Neural cell (in vitro differentiated cells): Measurements from ENCODE around the gene RFX4. TPM values are rescaled to one million over a fixed set of nuclear protein-coding genes. Genes with fewer than 3 reads are reported as not detected.

Source experiments
- H2AFZ ChIP-seq: fragments of 200-600, 300-800 bp; sonication (generic), shearing (Covaris generic); 2 replicates; pipeline ENCODE4 v1.6.0; 2014; ENCODE audit warnings: low read depth, mild to moderate bottlenecking, antibody characterized with exemption, low read length, moderate library complexity
- H3F3A ChIP-seq: fragments of 200-600 bp; shearing (Covaris generic); 2 replicates; pipeline ENCODE4 v1.6.1; 2016; ENCODE audit warnings: mild to moderate bottlenecking, moderate library complexity, mixed read lengths, antibody characterized with exemption, low read length; ENCODE audit not compliant: insufficient read depth, poor library complexity, severe bottlenecking
- H3K27ac ChIP-seq: fragments of 200-600, 300-800 bp; sonication (generic), shearing (Covaris generic); 2 replicates; pipeline ENCODE4 v1.5.1; 2014; ENCODE audit warnings: mild to moderate bottlenecking, low read length, moderate library complexity
- H3K27me3 ChIP-seq: fragments of 300-800, 200-600 bp; sonication (generic), shearing (Covaris generic); 2 replicates; pipeline ENCODE4 v1.6.0; 2014; ENCODE audit warnings: mild to moderate bottlenecking, low read depth, low read length, moderate library complexity; ENCODE audit not compliant: insufficient read depth
- H3K36me3 ChIP-seq: fragments of 300-800, 200-600 bp; sonication (generic), shearing (Covaris generic); 2 replicates; pipeline ENCODE4 v1.5.1; 2014; ENCODE audit warnings: mild to moderate bottlenecking, antibody characterized with exemption, low read length, moderate library complexity; ENCODE audit not compliant: insufficient read depth
- H3K4me2 ChIP-seq: fragments of 300-800, 200-600 bp; sonication (generic), shearing (Covaris generic); 2 replicates; pipeline ENCODE4 v1.6.0; 2014; ENCODE audit warnings: mild to moderate bottlenecking, low read length
- H3K4me3 ChIP-seq: fragments of 300-800, 200-600 bp; sonication (generic), shearing (Covaris generic); 2 replicates; pipeline ENCODE4 v1.5.1; 2014; ENCODE audit warnings: mild to moderate bottlenecking, low read length, moderate library complexity
- H3K79me2 ChIP-seq: fragments of 200-600 bp; shearing (Covaris generic); replicated peaks from 2 replicates; pipeline ENCODE4 v1.6.0; 2014; ENCODE audit warnings: mild to moderate bottlenecking, low read length, moderate library complexity; ENCODE audit not compliant: insufficient read depth
- H3K9ac ChIP-seq: fragments of 300-800, 200-600 bp; sonication (generic), shearing (Covaris generic); 2 replicates; pipeline ENCODE4 v1.6.1; 2016; ENCODE audit warnings: mild to moderate bottlenecking, low read length, mixed read lengths
- H3K9me2 ChIP-seq: fragments of 200-600 bp; shearing (Covaris generic); 2 replicates; pipeline ENCODE4 v1.6.1; 2016; ENCODE audit warnings: mild to moderate bottlenecking, low read length, mixed read lengths; ENCODE audit not compliant: insufficient read depth
- H3K9me3 ChIP-seq: fragments of 200-600, 300-800 bp; sonication (generic), shearing (Covaris generic); 2 replicates; pipeline ENCODE4 v1.6.1; 2016; ENCODE audit warnings: mild to moderate bottlenecking, mixed run types, low read length, moderate library complexity, mixed read lengths
- H4K20me1 ChIP-seq: fragments of 200-600 bp; shearing (Covaris generic); 2 replicates; pipeline ENCODE4 v1.6.1; 2016; ENCODE audit warnings: mild to moderate bottlenecking, mixed run types; ENCODE audit not compliant: insufficient read depth
- EP300 ChIP-seq: fragments of 450-650 bp; conservative IDR thresholded peaks from 2 replicates; pipeline ENCODE4 v1.6.1; 2014; ENCODE audit warnings: antibody characterized with exemption, mild to moderate bottlenecking, moderate library complexity; ENCODE audit not compliant: poor library complexity, severe bottlenecking
- EZH2 ChIP-seq: fragments of 200-600, 300-800 bp; shearing (Covaris generic), sonication (generic); IDR thresholded peaks from 2 replicates; pipeline ENCODE4 v1.6.1; 2014; ENCODE audit warnings: antibody characterized with exemption, low read length, borderline replicate concordance, mild to moderate bottlenecking; ENCODE audit not compliant: insufficient read depth, poor library complexity, severe bottlenecking
- MXI1 ChIP-seq: fragments of 450-650 bp; conservative IDR thresholded peaks from 2 replicates; pipeline ENCODE4 v1.6.1; 2014; ENCODE audit warnings: antibody characterized with exemption, mild to moderate bottlenecking; ENCODE audit not compliant: poor library complexity, severe bottlenecking
- POLR2AphosphoS5 ChIP-seq: IDR thresholded peaks from 2 replicates; pipeline ENCODE4 v1.6.1; 2012
- RAD21 ChIP-seq: fragments of 450-650 bp; conservative IDR thresholded peaks from 2 replicates; pipeline ENCODE4 v1.6.1; 2014; ENCODE audit warnings: antibody characterized with exemption, mild to moderate bottlenecking, moderate library complexity
- SMC3 ChIP-seq: fragments of 450-650 bp; conservative IDR thresholded peaks from 2 replicates; pipeline ENCODE4 v1.6.1; 2014; ENCODE audit warnings: antibody characterized with exemption, mild to moderate bottlenecking, moderate library complexity; ENCODE audit not compliant: poor library complexity
- TAF1 ChIP-seq: IDR thresholded peaks from 2 replicates; pipeline ENCODE4 v1.6.1; 2012; ENCODE audit warnings: low read depth
- polyA plus RNA-seq: library from polyadenylated mRNA; depleted of rRNA; stranded (reverse); fragments of >200 nt; gene quantifications from 2 replicates; pipeline ENCODE4 v1.2.3, GENCODE V29; 2014
- TF ChIP-seq, protein P1 (sequence below): IDR thresholded peaks from 2 replicates; pipeline ENCODE4 v1.6.1; 2012; ENCODE audit warnings: borderline replicate concordance
- TF ChIP-seq, protein P2 (sequence below): fragments of 450-650 bp; IDR thresholded peaks from 2 replicates; pipeline ENCODE4 v1.5.1; 2014; ENCODE audit warnings: antibody characterized with exemption, mild to moderate bottlenecking, moderate library complexity; ENCODE audit not compliant: poor library complexity, severe bottlenecking

The RFX4 gene
- polyA plus RNA-seq, 1 donor from 2014 or later: 0.22 TPM

DNA sequence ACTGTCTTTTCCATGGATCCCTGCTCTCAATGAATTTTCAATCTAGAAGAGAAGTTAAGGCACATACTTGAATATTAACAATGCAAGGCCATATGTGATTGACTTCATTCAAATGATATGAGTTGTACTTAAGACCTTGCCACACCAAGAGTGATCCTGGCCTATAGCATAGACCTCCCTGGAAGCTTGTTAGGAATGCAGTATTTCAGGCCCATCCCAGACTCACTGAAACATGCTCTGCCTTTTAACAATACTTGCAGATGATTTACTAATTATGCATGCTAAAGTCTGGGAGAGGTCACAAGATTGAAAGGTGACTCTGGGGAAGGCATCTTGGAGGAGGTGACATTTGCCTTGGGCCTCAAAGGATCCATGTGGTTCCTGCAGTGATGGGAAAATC is 43.2 kb downstream of the RFX4 start:
- no peaks in the 10 kb centered on the region for H3K9me3 ChIP-seq
- no peaks in the 10 kb centered on the region for H3K27me3 ChIP-seq
- no peaks in the 10 kb centered on the region for H3K79me2 ChIP-seq
- no peak overlapping the region for H3K4me2 ChIP-seq
- H3F3A ChIP-seq: no peaks in the 10 kb centered on the region
- TF ChIP-seq SMC3 (no peak), RAD21 (no peak), MXI1 (no peak), TAF1 (no peak), POLR2AphosphoS5 (no peak), EP300 (no peak), EZH2 (no peak)
- TF ChIP-seq, protein P1, sequence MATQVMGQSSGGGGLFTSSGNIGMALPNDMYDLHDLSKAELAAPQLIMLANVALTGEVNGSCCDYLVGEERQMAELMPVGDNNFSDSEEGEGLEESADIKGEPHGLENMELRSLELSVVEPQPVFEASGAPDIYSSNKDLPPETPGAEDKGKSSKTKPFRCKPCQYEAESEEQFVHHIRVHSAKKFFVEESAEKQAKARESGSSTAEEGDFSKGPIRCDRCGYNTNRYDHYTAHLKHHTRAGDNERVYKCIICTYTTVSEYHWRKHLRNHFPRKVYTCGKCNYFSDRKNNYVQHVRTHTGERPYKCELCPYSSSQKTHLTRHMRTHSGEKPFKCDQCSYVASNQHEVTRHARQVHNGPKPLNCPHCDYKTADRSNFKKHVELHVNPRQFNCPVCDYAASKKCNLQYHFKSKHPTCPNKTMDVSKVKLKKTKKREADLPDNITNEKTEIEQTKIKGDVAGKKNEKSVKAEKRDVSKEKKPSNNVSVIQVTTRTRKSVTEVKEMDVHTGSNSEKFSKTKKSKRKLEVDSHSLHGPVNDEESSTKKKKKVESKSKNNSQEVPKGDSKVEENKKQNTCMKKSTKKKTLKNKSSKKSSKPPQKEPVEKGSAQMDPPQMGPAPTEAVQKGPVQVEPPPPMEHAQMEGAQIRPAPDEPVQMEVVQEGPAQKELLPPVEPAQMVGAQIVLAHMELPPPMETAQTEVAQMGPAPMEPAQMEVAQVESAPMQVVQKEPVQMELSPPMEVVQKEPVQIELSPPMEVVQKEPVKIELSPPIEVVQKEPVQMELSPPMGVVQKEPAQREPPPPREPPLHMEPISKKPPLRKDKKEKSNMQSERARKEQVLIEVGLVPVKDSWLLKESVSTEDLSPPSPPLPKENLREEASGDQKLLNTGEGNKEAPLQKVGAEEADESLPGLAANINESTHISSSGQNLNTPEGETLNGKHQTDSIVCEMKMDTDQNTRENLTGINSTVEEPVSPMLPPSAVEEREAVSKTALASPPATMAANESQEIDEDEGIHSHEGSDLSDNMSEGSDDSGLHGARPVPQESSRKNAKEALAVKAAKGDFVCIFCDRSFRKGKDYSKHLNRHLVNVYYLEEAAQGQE: no peak
- TF ChIP-seq, protein P2, sequence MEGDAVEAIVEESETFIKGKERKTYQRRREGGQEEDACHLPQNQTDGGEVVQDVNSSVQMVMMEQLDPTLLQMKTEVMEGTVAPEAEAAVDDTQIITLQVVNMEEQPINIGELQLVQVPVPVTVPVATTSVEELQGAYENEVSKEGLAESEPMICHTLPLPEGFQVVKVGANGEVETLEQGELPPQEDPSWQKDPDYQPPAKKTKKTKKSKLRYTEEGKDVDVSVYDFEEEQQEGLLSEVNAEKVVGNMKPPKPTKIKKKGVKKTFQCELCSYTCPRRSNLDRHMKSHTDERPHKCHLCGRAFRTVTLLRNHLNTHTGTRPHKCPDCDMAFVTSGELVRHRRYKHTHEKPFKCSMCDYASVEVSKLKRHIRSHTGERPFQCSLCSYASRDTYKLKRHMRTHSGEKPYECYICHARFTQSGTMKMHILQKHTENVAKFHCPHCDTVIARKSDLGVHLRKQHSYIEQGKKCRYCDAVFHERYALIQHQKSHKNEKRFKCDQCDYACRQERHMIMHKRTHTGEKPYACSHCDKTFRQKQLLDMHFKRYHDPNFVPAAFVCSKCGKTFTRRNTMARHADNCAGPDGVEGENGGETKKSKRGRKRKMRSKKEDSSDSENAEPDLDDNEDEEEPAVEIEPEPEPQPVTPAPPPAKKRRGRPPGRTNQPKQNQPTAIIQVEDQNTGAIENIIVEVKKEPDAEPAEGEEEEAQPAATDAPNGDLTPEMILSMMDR: no peak
- H3K27ac ChIP-seq: no peak overlapping the region
- H3K36me3 ChIP-seq: no peaks in the 10 kb centered on the region
- H3K9ac ChIP-seq: no peak overlapping the region
- H2AFZ ChIP-seq: no peak overlapping the region
- H3K9me2 ChIP-seq: no peaks in the 10 kb centered on the region
- no peak overlapping the region for H3K4me3 ChIP-seq
- no peaks in the 10 kb centered on the region for H4K20me1 ChIP-seq

DNA sequence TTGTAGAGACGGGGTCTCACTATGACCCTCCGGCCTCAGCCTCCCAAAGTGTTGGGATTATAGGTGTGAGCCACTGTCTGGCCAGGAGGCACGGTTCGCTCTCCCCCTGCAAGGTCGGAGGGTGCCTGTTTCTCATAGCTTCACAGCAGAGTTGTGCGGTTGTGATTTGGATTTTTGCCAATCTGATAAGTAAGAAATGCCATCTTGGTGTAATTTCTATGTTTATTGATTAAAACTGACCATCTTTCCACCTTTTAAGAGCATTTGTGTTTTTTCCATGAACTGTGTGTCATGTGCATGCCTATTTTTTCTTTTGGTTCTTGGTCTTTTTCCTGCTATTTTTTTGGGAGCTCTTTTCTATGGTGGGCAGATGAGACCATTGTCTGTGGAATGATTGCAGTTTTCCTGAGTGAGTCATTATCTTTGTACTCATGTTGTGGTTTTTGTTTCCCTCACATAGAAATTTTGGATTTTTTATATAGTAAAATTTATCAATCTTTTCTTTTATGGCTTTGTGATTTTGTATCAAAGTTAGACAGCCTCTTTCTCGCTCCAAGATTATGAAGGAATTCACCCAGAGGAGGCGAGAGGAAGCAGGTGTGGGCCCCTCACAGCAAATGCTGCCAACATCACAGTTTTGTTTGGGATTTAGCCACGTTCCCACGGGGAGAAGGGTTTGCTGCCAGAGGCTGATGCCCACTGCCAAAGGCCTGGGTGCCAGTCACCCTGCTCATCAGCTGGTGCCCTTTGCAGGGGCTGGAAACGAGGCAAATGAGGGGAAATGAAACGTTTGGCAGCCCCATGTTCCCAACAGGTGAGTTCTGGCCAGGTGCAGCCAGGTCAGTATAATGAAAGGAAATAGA is 47.2 kb downstream of the RFX4 start:
- no peak for TF ChIP-seq EP300
- no peak for TF ChIP-seq TAF1
- no peak for TF ChIP-seq EZH2
- TF ChIP-seq MXI1: no peak
- TF ChIP-seq, protein P2: no peak
- TF ChIP-seq, protein P1: no peak
- TF ChIP-seq SMC3: no peak
- TF ChIP-seq POLR2AphosphoS5: no peak
- TF ChIP-seq RAD21: no peak
- no peaks in the 10 kb centered on the region for H3K9me3 ChIP-seq
- H3K9me2 ChIP-seq: no peaks in the 10 kb centered on the region
- no peaks in the 10 kb centered on the region for H3K27me3 ChIP-seq
- H3K4me3 ChIP-seq: no peak overlapping the region
- H3K9ac ChIP-seq: no peak overlapping the region
- H3K4me2 ChIP-seq: no peak overlapping the region
- no peaks in the 10 kb centered on the region for H3F3A ChIP-seq
- H4K20me1 ChIP-seq: no peaks in the 10 kb centered on the region
- H2AFZ ChIP-seq: no peak overlapping the region
- H3K27ac ChIP-seq: no peak overlapping the region
- no peaks in the 10 kb centered on the region for H3K36me3 ChIP-seq
- no peaks in the 10 kb centered on the region for H3K79me2 ChIP-seq
